ENCODE results near the gene PRKD2.

The PRKD2 gene

GRCh38 chr19:46696866-46697203, 20.1 kb downstream of the PRKD2 start:
- H3K27me3 ChIP-seq (ENCODE audit: insufficient read depth, low read length, poor library complexity) = no peaks in the 10 kb centered on the region
- no peak for DNase-seq
- no peak overlapping the region for H3K4me3 ChIP-seq (ENCODE audit: low read depth in 1 of 2, low read length in 2 of 2)
- no peaks in the 10 kb centered on the region for H3K4me1 ChIP-seq (ENCODE audit: insufficient read depth, low read length)
- no peak overlapping the region for H3K9ac ChIP-seq (ENCODE audit: low read depth, low read length)
- TF ChIP-seq EZH2 (IDR thresholded peaks at IDR 0.05; ENCODE audit: borderline replicate concordance, low read depth, low read length, severe bottlenecking) = no peak
- TF ChIP-seq CTCF (IDR thresholded peaks at IDR 0.05; ENCODE audit: borderline replicate concordance, extremely low read depth, low read length, poor library complexity, severe bottlenecking) = no peak
- no peaks in the 10 kb centered on the region for H3K9me3 ChIP-seq (ENCODE audit: insufficient read depth, low read length, severe bottlenecking)
- H2AFZ ChIP-seq (ENCODE audit: low read depth, low read length) = no peak overlapping the region
- H3K4me2 ChIP-seq (ENCODE audit: insufficient read depth, low read length) = no peak overlapping the region
- no peak overlapping the region for H3K27ac ChIP-seq (ENCODE audit: low read length)
- peaks cover 26% of the 10 kb centered on the region for H4K20me1 ChIP-seq (ENCODE audit: insufficient read depth, low read length)
- no peaks in the 10 kb centered on the region for H3K79me2 ChIP-seq (ENCODE audit: insufficient read depth, low read length)
- no peak for ATAC-seq (ENCODE audit: insufficient read depth, low read depth)
- peaks cover 95% of the 10 kb centered on the region for H3K36me3 ChIP-seq (ENCODE audit: insufficient read depth, low read length)

GRCh38 chr19:46696052-46696451, 20.9 kb downstream of the PRKD2 start:
- no peak for DNase-seq
- TF ChIP-seq EZH2 (IDR thresholded peaks at IDR 0.05; ENCODE audit: borderline replicate concordance, low read depth, low read length, severe bottlenecking) = no peak
- TF ChIP-seq CTCF (IDR thresholded peaks at IDR 0.05; ENCODE audit: borderline replicate concordance, extremely low read depth, low read length, poor library complexity, severe bottlenecking) = no peak
- no peak for ATAC-seq (ENCODE audit: insufficient read depth, low read depth)

GRCh38 chr19:46693760-46694159, 23.2 kb downstream of the PRKD2 start:
- DNase-seq (no peak), ATAC-seq (ENCODE audit: insufficient read depth, low read depth) (no peak)
- no peaks in the 10 kb centered on the region for H3K9me3 ChIP-seq (ENCODE audit: insufficient read depth, low read length, severe bottlenecking)
- H3K4me2 ChIP-seq (ENCODE audit: insufficient read depth, low read length) = no peak overlapping the region
- H2AFZ ChIP-seq (ENCODE audit: low read depth, low read length) = no peak overlapping the region
- H3K27ac ChIP-seq (ENCODE audit: low read length) = no peak overlapping the region
- peaks cover 96% of the 10 kb centered on the region for H3K36me3 ChIP-seq (ENCODE audit: insufficient read depth, low read length)
- H3K4me3 ChIP-seq (ENCODE audit: low read depth in 1 of 2, low read length in 2 of 2) = no peak overlapping the region
- no peaks in the 10 kb centered on the region for H3K79me2 ChIP-seq (ENCODE audit: insufficient read depth, low read length)
- no peaks in the 10 kb centered on the region for H3K27me3 ChIP-seq (ENCODE audit: insufficient read depth, low read length, poor library complexity)
- no peaks in the 10 kb centered on the region for H3K4me1 ChIP-seq (ENCODE audit: insufficient read depth, low read length)
- H4K20me1 ChIP-seq (ENCODE audit: insufficient read depth, low read length) = peaks cover 12% of the 10 kb centered on the region; the same call in 1 of the 2 replicates
- no peak overlapping the region for H3K9ac ChIP-seq (ENCODE audit: low read depth, low read length)
- TF ChIP-seq EZH2 (IDR thresholded peaks at IDR 0.05; ENCODE audit: borderline replicate concordance, low read depth, low read length, severe bottlenecking) (no peak), CTCF (IDR thresholded peaks at IDR 0.05; ENCODE audit: borderline replicate concordance, extremely low read depth, low read length, poor library complexity, severe bottlenecking) (no peak)

More at GRCh38 chr19:46696052-46696451, 20.9 kb downstream of the PRKD2 start:
- Histone ChIP-seq H3K4me1 (ENCODE audit: insufficient read depth, low read length) (no peaks in the 10 kb centered on the region), H3K9ac (ENCODE audit: low read depth, low read length) (no peak overlapping the region), H3K27me3 (ENCODE audit: insufficient read depth, low read length, poor library complexity) (no peaks in the 10 kb centered on the region), H3K4me3 (ENCODE audit: low read depth in 1 of 2, low read length in 2 of 2) (no peak overlapping the region), H2AFZ (ENCODE audit: low read depth, low read length) (no peak overlapping the region), H3K79me2 (ENCODE audit: insufficient read depth, low read length) (no peaks in the 10 kb centered on the region), H3K27ac (ENCODE audit: low read length) (no peak overlapping the region), H3K36me3 (ENCODE audit: insufficient read depth, low read length) (peaks cover 95% of the 10 kb centered on the region), H4K20me1 (ENCODE audit: insufficient read depth, low read length) (peaks cover 23% of the 10 kb centered on the region), H3K4me2 (ENCODE audit: insufficient read depth, low read length) (no peak overlapping the region), H3K9me3 (ENCODE audit: insufficient read depth, low read length, severe bottlenecking) (no peaks in the 10 kb centered on the region)

All from DND-41 (cell line).